Neural cell (in vitro differentiated cells): ENCODE data around the gene C4B.

Source experiments
- SMC3 ChIP-seq: fragments of 450-650 bp; conservative IDR thresholded peaks from 2 replicates; pipeline ENCODE4 v1.6.1; 2014; ENCODE audit warnings: antibody characterized with exemption, mild to moderate bottlenecking, moderate library complexity; ENCODE audit not compliant: poor library complexity
- TAF1 ChIP-seq: IDR thresholded peaks from 2 replicates; pipeline ENCODE4 v1.6.1; 2012; ENCODE audit warnings: low read depth
- TF ChIP-seq, protein P1 (sequence below): fragments of 450-650 bp; IDR thresholded peaks from 2 replicates; pipeline ENCODE4 v1.5.1; 2014; ENCODE audit warnings: antibody characterized with exemption, mild to moderate bottlenecking, moderate library complexity; ENCODE audit not compliant: poor library complexity, severe bottlenecking

DNA sequence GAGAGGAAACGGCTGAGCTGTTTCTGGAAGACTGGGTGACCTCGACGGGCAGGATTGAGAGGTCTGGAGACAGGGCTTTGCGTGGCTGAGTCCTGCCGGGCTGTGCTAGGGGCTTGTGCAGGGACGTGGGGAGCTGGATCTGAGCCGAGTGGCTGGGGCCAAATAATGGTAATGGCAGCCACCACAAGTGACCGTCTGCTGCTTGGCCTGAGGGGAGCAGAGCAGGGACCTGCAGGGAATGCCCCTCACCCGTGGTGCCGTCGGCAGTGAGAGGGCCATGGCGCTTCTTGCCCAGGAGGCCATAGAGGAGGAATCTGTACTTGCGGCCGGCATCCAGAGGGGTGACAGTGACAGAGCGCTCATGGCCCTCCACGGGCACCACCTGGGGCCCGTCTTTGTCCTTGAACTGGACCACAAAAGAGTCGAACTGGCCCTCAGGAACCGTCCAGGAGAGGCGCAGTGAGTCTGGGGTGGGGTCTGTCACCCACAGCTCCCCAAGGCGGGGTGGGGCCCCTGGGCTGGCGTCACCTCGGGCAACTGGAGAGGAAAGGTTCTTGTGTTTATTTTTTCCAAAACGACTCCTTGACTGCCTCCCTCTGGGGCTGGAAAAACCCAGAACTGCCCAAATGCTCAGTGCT, 55.4 kb downstream of the C4B start:
- TF ChIP-seq, protein P1, sequence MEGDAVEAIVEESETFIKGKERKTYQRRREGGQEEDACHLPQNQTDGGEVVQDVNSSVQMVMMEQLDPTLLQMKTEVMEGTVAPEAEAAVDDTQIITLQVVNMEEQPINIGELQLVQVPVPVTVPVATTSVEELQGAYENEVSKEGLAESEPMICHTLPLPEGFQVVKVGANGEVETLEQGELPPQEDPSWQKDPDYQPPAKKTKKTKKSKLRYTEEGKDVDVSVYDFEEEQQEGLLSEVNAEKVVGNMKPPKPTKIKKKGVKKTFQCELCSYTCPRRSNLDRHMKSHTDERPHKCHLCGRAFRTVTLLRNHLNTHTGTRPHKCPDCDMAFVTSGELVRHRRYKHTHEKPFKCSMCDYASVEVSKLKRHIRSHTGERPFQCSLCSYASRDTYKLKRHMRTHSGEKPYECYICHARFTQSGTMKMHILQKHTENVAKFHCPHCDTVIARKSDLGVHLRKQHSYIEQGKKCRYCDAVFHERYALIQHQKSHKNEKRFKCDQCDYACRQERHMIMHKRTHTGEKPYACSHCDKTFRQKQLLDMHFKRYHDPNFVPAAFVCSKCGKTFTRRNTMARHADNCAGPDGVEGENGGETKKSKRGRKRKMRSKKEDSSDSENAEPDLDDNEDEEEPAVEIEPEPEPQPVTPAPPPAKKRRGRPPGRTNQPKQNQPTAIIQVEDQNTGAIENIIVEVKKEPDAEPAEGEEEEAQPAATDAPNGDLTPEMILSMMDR = no peak
- no peak for TF ChIP-seq SMC3
- no peak for TF ChIP-seq TAF1
